Endometrium (tissue), 2 donors: ENCODE results near the gene CEP131.
"Not testable (repeated sequence)": the region's sequence is repeated elsewhere in the genome, so short reads cannot be mapped to it uniquely, and the experiment has no call there.

Source experiments
- FAIRE-seq: peaks from 2 replicates; lab custom pipeline; 2012; peaks lifted over from hg19 to GRCh38; lab: Jason Lieb, UNC
- donor health status: control.
- donor health status: control.

CEP131 gene

GRCh38 chr17:81238815-81239713 is 16.3 kb upstream of the CEP131 start, which contains the start of the genes NDUFAF8 and TEPSIN:
Gene NDUFAF8 (plus strand): TSS chr17:81239318. CDS start chr17:81239364, 46 bp downstream.
Gene TEPSIN (minus strand): TSS chr17:81239055. CDS start chr17:81239033, 22 bp downstream.
- FAIRE-seq: peak; percentile 100

- FAIRE-seq: no peak
Measured at GRCh38 chr17:81238490-81238814, 15.7 kb upstream of the CEP131 start.

- FAIRE-seq: no peak
Measured at GRCh38 chr17:81237591-81238489, 15.1 kb upstream of the CEP131 start.

- no peak for FAIRE-seq
Measured at GRCh38 chr17:81236784-81237183, 14.0 kb upstream of the CEP131 start.

GRCh38 chr17:81235822-81236740 is 13.3 kb upstream of the CEP131 start:
- no peak for FAIRE-seq

GRCh38 chr17:81234940-81235821 is 12.4 kb upstream of the CEP131 start:
- FAIRE-seq: no peak

- no peak for FAIRE-seq
Measured at GRCh38 chr17:81234506-81234855, 11.7 kb upstream of the CEP131 start.

- no peak for FAIRE-seq
Measured at GRCh38 chr17:81233811-81234505, 11.2 kb upstream of the CEP131 start.

- FAIRE-seq: no peak
Measured at GRCh38 chr17:81233316-81233715, 10.6 kb upstream of the CEP131 start.

GRCh38 chr17:81232616-81233241 is 10.0 kb upstream of the CEP131 start:
- FAIRE-seq: no peak

GRCh38 chr17:81231766-81232581 is 9.2 kb upstream of the CEP131 start:
- no peak for FAIRE-seq

- no peak for FAIRE-seq
Measured at GRCh38 chr17:81231121-81231645, 8.4 kb upstream of the CEP131 start.

- FAIRE-seq: no peak
Measured at GRCh38 chr17:81230043-81230820, 7.5 kb upstream of the CEP131 start.

GRCh38 chr17:81229666-81229920 is 6.8 kb upstream of the CEP131 start:
- no peak for FAIRE-seq

GRCh38 chr17:81228834-81229665 is 6.3 kb upstream of the CEP131 start:
- no peak for FAIRE-seq

- FAIRE-seq: no peak
Measured at GRCh38 chr17:81228420-81228819, 5.7 kb upstream of the CEP131 start.

GRCh38 chr17:81227630-81228029 is 4.9 kb upstream of the CEP131 start:
- FAIRE-seq: not testable (repeated sequence)
